NT2/D1 (cell line): ENCODE results near the gene MYO3B.

ENCODE experiments used
- DNase-seq: peaks from one replicate; pipeline ENCODE4 v3.0.0-alpha.2; 2011; ENCODE audit warnings: low read depth, low spot score
- H3K27me3 ChIP-seq: 2 replicates; pipeline ENCODE4 v1.6.0; 2011; ENCODE audit warnings: mild to moderate bottlenecking; ENCODE audit not compliant: insufficient read length, insufficient read depth
- H3K36me3 ChIP-seq: 2 replicates; pipeline ENCODE4 v1.6.1; 2011; ENCODE audit warnings: mild to moderate bottlenecking, low read length, mixed read lengths; ENCODE audit not compliant: insufficient read depth, insufficient read length
- H3K4me1 ChIP-seq: 2 replicates; pipeline ENCODE4 v1.5.1; 2011; ENCODE audit not compliant: insufficient read depth, insufficient read length
- H3K4me3 ChIP-seq: 2 replicates; pipeline ENCODE4 v1.5.1; 2011; ENCODE audit warnings: low read depth; ENCODE audit not compliant: insufficient read length
- H3K9ac ChIP-seq: 2 replicates; pipeline ENCODE4 v1.6.0; 2011; ENCODE audit warnings: low read depth; ENCODE audit not compliant: insufficient read length
- H3K9me3 ChIP-seq: 2 replicates; pipeline ENCODE4 v1.5.1; 2011; ENCODE audit warnings: mild to moderate bottlenecking, low read length; ENCODE audit not compliant: insufficient read depth
- SUZ12 ChIP-seq: IDR thresholded peaks from 2 replicates; pipeline ENCODE4 v1.6.1; 2011; ENCODE audit not compliant: insufficient read length, insufficient read depth; ENCODE audit errors: extremely low read depth
- YY1 ChIP-seq: IDR thresholded peaks from 2 replicates; pipeline ENCODE4 v1.6.1; 2011; ENCODE audit not compliant: insufficient read length, insufficient read depth
- ZNF274 ChIP-seq: IDR thresholded peaks from 2 replicates; pipeline ENCODE4 v1.6.1; 2011; ENCODE audit warnings: mild to moderate bottlenecking, low read depth, low read length

The MYO3B gene

GRCh38 chr2:170247882-170248393, 70.0 kb downstream of the MYO3B start:
- no peak for TF ChIP-seq ZNF274
- TF ChIP-seq YY1 = no peak
- no peak for TF ChIP-seq SUZ12
- Histone ChIP-seq H3K9me3 (no peaks in the 10 kb centered on the region), H3K4me1 (no peaks in the 10 kb centered on the region), H3K27me3 (no peaks in the 10 kb centered on the region), H3K4me3 (no peak overlapping the region), H3K36me3 (no peaks in the 10 kb centered on the region), H3K9ac (no peak overlapping the region)
- no peak for DNase-seq

GRCh38 chr2:170248574-170249393, 70.8 kb downstream of the MYO3B start:
- H3K9ac ChIP-seq = no peak overlapping the region
- no peak overlapping the region for H3K4me3 ChIP-seq
- no peaks in the 10 kb centered on the region for H3K36me3 ChIP-seq
- H3K9me3 ChIP-seq = no peaks in the 10 kb centered on the region
- H3K4me1 ChIP-seq = no peaks in the 10 kb centered on the region
- no peak for DNase-seq
- TF ChIP-seq ZNF274 (no peak), YY1 (no peak), SUZ12 (no peak)
- no peaks in the 10 kb centered on the region for H3K27me3 ChIP-seq

- Histone ChIP-seq H3K9ac (no peak overlapping the region), H3K9me3 (no peaks in the 10 kb centered on the region), H3K4me1 (no peaks in the 10 kb centered on the region), H3K36me3 (no peaks in the 10 kb centered on the region), H3K4me3 (no peak overlapping the region), H3K27me3 (no peaks in the 10 kb centered on the region)
- DNase-seq = no peak
- TF ChIP-seq SUZ12 (no peak), YY1 (no peak), ZNF274 (no peak)
These were observed 71.8 kb downstream of the MYO3B start for GRCh38 chr2:170249761-170250160.

- Histone ChIP-seq H3K27me3 (no peaks in the 10 kb centered on the region), H3K4me1 (no peaks in the 10 kb centered on the region), H3K9ac (no peak overlapping the region), H3K36me3 (no peaks in the 10 kb centered on the region), H3K9me3 (no peaks in the 10 kb centered on the region), H3K4me3 (no peak overlapping the region)
- no peak for DNase-seq
- TF ChIP-seq SUZ12 (no peak), ZNF274 (no peak), YY1 (no peak)
These were observed 72.6 kb downstream of the MYO3B start for GRCh38 chr2:170250584-170250983.

GRCh38 chr2:170252414-170252813, 74.5 kb downstream of the MYO3B start:
- H3K9me3 ChIP-seq = peaks cover 10% of the 10 kb centered on the region
- no peaks in the 10 kb centered on the region for H3K36me3 ChIP-seq
- no peak for TF ChIP-seq YY1
- no peak for TF ChIP-seq SUZ12
- no peak for TF ChIP-seq ZNF274
- H3K27me3 ChIP-seq = no peaks in the 10 kb centered on the region
- no peak overlapping the region for H3K4me3 ChIP-seq
- H3K9ac ChIP-seq = no peak overlapping the region
- no peaks in the 10 kb centered on the region for H3K4me1 ChIP-seq
- no peak for DNase-seq

GRCh38 chr2:170253721-170254230, 75.8 kb downstream of the MYO3B start:
- Histone ChIP-seq H3K27me3 (no peaks in the 10 kb centered on the region), H3K9me3 (peaks cover 10% of the 10 kb centered on the region), H3K9ac (no peak overlapping the region), H3K36me3 (no peaks in the 10 kb centered on the region), H3K4me1 (no peaks in the 10 kb centered on the region), H3K4me3 (no peak overlapping the region)
- no peak for TF ChIP-seq SUZ12
- no peak for TF ChIP-seq ZNF274
- no peak for TF ChIP-seq YY1
- DNase-seq = no peak

GRCh38 chr2:170254293-170254732, 76.4 kb downstream of the MYO3B start:
- no peak overlapping the region for H3K4me3 ChIP-seq
- TF ChIP-seq YY1 (no peak), SUZ12 (no peak)
- H3K36me3 ChIP-seq = no peaks in the 10 kb centered on the region
- no peaks in the 10 kb centered on the region for H3K27me3 ChIP-seq
- H3K9me3 ChIP-seq = peaks cover 10% of the 10 kb centered on the region
- H3K4me1 ChIP-seq = no peaks in the 10 kb centered on the region
- no peak for DNase-seq
- no peak overlapping the region for H3K9ac ChIP-seq
